Measurements from ENCODE around the gene YY1.
"Not testable (repeated sequence)": the region's sequence is repeated elsewhere in the genome, so short reads cannot be mapped to it uniquely, and the experiment has no call there.

YY1 gene

GRCh38 chr14:100241279-100241678 lies 2.3 kb downstream of the YY1 start:
- peak in 1 of 51 donors; percentile 21 for DNase-seq

GRCh38 chr14:100243020-100243419 lies 4.1 kb downstream of the YY1 start:
- no peak for DNase-seq

GRCh38 chr14:100246809-100247428 lies 8.0 kb downstream of the YY1 start:
- peak in 1 of 51 donors; percentile 38 for DNase-seq

- no peak for DNase-seq
Measured at GRCh38 chr14:100250732-100251465, 12.0 kb downstream of the YY1 start.

- DNase-seq: no peak
Measured at GRCh38 chr14:100252684-100253083, 13.7 kb downstream of the YY1 start.

GRCh38 chr14:100256339-100256895 lies 17.5 kb downstream of the YY1 start:
- no peak for DNase-seq

GRCh38 chr14:100261621-100262020 lies 22.7 kb downstream of the YY1 start:
- DNase-seq: no peak

- DNase-seq: no peak
Measured at GRCh38 chr14:100262545-100262944, 23.6 kb downstream of the YY1 start.

GRCh38 chr14:100263141-100263540 lies 24.2 kb downstream of the YY1 start:
- no peak for DNase-seq

GRCh38 chr14:100267990-100268389 lies 29.0 kb downstream of the YY1 start:
- no peak for DNase-seq

- DNase-seq: no peak
Measured at GRCh38 chr14:100268591-100269207, 29.8 kb downstream of the YY1 start.

- peak in 1 of 51 donors; percentile 2 for DNase-seq
Measured at GRCh38 chr14:100271247-100271939, 32.4 kb downstream of the YY1 start.

- peak in 1 of 51 donors; percentile 25 for DNase-seq
Measured at GRCh38 chr14:100274250-100274649, 35.3 kb downstream of the YY1 start.

GRCh38 chr14:100275214-100275613 lies 36.3 kb downstream of the YY1 start:
- no peak for DNase-seq

- DNase-seq: no peak
Measured at GRCh38 chr14:100278702-100279101, 39.8 kb downstream of the YY1 start.

GRCh38 chr14:100279133-100279532 lies 40.2 kb downstream of the YY1 start:
- DNase-seq: no peak

GRCh38 chr14:100279563-100279962 lies 40.6 kb downstream of the YY1 start:
- no peak for DNase-seq

GRCh38 chr14:100281286-100282082 lies 42.5 kb downstream of the YY1 start:
- DNase-seq: no peak

- DNase-seq: no peak
Measured at GRCh38 chr14:100282083-100282350, 43.1 kb downstream of the YY1 start.

- no peak for DNase-seq
Measured at GRCh38 chr14:100282766-100283419, 43.9 kb downstream of the YY1 start.

- DNase-seq: not testable (repeated sequence)
Measured at GRCh38 chr14:100283436-100283835, 44.5 kb downstream of the YY1 start.
